Measurements from ENCODE around the gene NKD1. TPM values are rescaled to one million over a fixed set of nuclear protein-coding genes. Genes with fewer than 3 reads are reported as not detected.

Gene NKD1
- total RNA-seq, 3 donors from 2014 or later, result 1.3 to 5.0 (median 4.6) TPM

DNA sequence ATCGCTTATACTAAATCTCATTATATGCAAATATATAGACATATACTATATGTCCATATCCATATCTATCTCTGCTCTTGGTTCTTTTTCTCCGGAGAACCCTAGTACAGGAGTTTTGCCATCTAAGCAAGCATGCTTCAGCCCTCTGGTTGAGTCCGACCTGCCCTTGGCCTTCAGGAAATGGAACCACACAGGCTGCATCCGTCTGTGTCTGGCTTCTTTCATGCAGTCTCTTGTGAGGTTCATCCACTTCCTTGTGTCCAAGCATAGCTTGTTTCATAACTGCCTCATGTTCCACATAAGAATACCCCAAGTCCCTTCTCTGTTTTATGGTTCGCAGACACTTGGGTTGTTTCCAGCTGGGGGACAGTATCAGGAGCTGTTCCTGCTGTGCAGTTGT, 116.1 kb downstream of the NKD1 start:
- H3K9me3 ChIP-seq, result no peaks in the 10 kb centered on the region
- DNase-seq (ENCODE audit: low spot score in 2 of 2), result no peak
- intact Hi-C loops (cut with DNase I; ENCODE audit: low total_unique reads), result no loop called here
- H3K27ac ChIP-seq, result no peak overlapping the region
- H3K4me3 ChIP-seq, result no peak overlapping the region
- no peaks in the 10 kb centered on the region for H3K36me3 ChIP-seq
- H3K4me1 ChIP-seq, result no peaks in the 10 kb centered on the region
- H3K27me3 ChIP-seq, result no peaks in the 10 kb centered on the region
- TF ChIP-seq, protein P1, sequence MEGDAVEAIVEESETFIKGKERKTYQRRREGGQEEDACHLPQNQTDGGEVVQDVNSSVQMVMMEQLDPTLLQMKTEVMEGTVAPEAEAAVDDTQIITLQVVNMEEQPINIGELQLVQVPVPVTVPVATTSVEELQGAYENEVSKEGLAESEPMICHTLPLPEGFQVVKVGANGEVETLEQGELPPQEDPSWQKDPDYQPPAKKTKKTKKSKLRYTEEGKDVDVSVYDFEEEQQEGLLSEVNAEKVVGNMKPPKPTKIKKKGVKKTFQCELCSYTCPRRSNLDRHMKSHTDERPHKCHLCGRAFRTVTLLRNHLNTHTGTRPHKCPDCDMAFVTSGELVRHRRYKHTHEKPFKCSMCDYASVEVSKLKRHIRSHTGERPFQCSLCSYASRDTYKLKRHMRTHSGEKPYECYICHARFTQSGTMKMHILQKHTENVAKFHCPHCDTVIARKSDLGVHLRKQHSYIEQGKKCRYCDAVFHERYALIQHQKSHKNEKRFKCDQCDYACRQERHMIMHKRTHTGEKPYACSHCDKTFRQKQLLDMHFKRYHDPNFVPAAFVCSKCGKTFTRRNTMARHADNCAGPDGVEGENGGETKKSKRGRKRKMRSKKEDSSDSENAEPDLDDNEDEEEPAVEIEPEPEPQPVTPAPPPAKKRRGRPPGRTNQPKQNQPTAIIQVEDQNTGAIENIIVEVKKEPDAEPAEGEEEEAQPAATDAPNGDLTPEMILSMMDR (IDR thresholded peaks at IDR 0.05), result no peak
- TF ChIP-seq POLR2A (IDR thresholded peaks at IDR 0.05) (no peak), POLR2AphosphoS5 (IDR thresholded peaks at IDR 0.05) (no peak)

DNA sequence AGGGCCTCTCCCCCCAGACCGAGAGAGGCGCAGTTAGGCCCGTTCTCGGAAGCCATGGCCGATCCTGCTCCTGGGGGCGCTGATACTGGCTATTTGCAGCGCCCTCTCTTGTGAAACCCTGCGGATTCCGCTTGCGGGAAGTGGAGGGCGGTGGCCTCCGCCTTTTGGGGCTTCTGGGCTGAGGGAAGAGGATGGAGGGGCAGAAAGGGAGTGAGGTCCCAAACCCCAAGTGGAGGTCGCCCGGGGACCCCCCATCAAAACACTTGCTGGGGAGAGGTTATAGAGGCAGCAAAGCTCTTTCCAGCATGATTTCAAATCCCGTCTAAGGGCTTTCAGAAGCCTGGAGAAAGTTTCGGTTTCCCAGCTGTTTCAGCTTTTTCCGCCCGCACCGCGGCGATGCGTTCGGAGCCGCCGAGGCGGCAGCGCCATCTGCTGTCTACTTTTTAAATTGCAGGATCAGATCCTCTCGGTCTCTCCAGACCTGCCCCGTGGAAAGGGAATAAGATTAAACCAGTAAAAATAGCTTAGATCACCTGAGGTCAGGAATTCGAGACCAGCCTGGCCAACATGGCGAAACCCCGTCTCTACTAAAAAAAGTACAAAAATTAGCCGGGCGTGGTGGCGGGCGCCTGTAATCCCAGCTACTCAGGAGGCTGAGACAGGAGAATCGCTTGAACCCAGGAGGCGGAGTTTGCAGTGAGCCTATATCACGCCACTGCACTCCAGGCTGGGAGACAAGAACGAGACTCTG, 117.1 kb downstream of the NKD1 start:
- no peaks in the 10 kb centered on the region for H3K4me1 ChIP-seq
- intact Hi-C loops (cut with DNase I; ENCODE audit: low total_unique reads), result no loop called here
- H3K4me3 ChIP-seq, result peak overlapping the region; percentile 51 to 68 (median 52)
- no peaks in the 10 kb centered on the region for H3K36me3 ChIP-seq
- H3K9me3 ChIP-seq, result no peaks in the 10 kb centered on the region
- TF ChIP-seq, protein P1 (IDR thresholded peaks at IDR 0.05), result peak; percentile 72 to 84 (median 80)
- TF ChIP-seq POLR2AphosphoS5 (IDR thresholded peaks at IDR 0.05), result peak in 1 of 3 donors; percentile 19
- TF ChIP-seq POLR2A (IDR thresholded peaks at IDR 0.05), result no peak
- no peaks in the 10 kb centered on the region for H3K27me3 ChIP-seq
- DNase-seq (ENCODE audit: low spot score in 2 of 2), result peak; percentile 55 to 79
- peak overlapping the region; percentile 15 to 51 for H3K27ac ChIP-seq

DNA sequence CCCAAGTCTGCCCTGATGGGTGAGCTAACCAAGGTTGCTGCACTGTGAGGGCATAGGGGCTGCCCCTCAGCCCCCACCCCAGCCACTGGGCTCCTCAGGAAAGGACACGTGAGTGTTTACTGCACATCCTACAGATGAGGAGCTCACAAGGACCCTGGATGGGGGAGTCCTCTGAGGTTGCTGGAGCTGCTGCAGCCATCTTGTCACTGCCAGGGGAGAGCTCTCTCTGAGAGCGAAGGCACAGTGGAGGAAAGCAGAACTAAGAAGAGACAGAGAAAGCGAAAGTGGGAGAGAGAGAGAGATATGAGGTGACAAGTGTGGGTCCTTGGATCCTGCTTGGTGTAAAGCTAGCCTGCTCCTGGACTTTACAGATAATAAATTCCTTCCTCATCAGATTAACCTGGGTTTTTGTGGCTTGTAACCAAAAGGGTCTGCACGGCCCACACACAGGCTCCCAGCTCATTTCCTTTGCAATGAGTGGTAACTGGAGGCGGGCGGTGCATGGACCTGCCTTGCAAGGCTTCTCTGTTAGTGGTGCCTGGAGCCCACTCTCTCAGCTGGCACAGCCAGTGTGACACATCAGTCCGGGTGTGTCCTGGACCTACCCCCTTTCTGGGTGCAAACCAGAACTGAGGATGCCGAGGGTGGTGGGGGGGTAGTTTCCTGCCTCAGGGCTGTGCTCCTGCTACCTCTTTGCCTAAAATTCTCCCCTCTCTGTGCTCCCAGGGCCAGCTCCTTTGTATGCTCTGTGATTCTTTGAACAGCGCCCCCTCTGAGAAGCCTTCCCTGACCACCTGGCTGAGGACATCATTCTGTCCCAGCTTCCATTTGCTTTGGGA, 118.7 kb downstream of the NKD1 start:
- no peak overlapping the region for H3K27ac ChIP-seq
- H3K4me1 ChIP-seq, result no peaks in the 10 kb centered on the region
- no peaks in the 10 kb centered on the region for H3K36me3 ChIP-seq
- H3K27me3 ChIP-seq, result no peaks in the 10 kb centered on the region
- no peak for DNase-seq (ENCODE audit: low spot score in 2 of 2)
- intact Hi-C loops (cut with DNase I; ENCODE audit: low total_unique reads), result no loop called here
- no peak overlapping the region for H3K4me3 ChIP-seq
- no peak for TF ChIP-seq POLR2AphosphoS5 (IDR thresholded peaks at IDR 0.05)
- TF ChIP-seq POLR2A (IDR thresholded peaks at IDR 0.05), result no peak
- TF ChIP-seq, protein P1 (IDR thresholded peaks at IDR 0.05), result no peak
- H3K9me3 ChIP-seq, result peaks cover 3 to 4% of the 10 kb centered on the region in 2 donors

DNA sequence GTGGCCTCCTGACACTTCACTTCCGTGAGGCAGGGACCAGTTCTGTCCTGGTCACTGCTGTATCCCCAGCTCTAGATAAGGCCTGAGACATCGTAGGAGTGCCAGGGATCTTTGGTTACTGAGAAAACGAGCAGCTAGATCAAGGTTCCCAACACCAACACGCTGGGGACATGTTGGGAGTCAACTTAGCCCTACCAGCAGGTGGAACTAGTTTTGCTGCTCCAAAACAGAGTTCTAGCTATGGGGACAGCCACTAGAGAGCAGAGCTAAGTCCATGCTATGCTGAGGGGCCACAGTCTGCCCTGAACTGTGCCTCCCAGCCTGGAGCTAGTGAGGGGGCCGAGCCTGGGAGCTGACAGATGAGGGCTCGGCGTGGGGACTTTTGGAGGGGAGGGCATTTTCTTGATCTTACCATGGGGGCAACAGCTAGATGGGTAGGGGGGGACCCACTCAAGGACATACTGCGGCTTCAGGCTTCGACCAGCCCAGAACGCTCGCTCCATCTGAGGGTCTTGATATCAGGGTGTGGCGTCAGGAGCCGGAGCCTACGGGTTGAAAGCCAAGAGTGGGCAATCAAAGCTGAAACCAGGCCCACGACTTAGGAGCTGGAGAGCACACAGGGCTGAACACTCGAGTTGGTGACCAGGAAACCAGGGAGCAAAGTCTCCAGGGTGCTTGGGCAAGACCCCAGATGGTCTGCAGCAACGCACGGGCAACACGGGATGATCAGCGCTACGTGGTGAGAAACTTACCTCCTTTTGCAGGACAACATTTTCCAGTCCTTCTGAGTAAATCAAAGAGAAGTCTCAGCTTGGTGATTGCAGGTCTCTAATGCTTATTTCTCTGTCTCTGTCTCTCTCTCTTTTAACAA, 119.5 kb downstream of the NKD1 start:
- intact Hi-C loops (cut with DNase I; ENCODE audit: low total_unique reads), result no loop called here
- TF ChIP-seq POLR2AphosphoS5 (IDR thresholded peaks at IDR 0.05), result no peak
- TF ChIP-seq, protein P1 (IDR thresholded peaks at IDR 0.05), result no peak
- no peak for TF ChIP-seq POLR2A (IDR thresholded peaks at IDR 0.05)
- Histone ChIP-seq H3K9me3 (peaks cover 8 to 10% of the 10 kb centered on the region in 2 donors), H3K36me3 (no peaks in the 10 kb centered on the region), H3K4me1 (no peaks in the 10 kb centered on the region), H3K27me3 (no peaks in the 10 kb centered on the region), H3K4me3 (no peak overlapping the region), H3K27ac (peak overlapping the region; percentile 56 to 66)
- no peak for DNase-seq (ENCODE audit: low spot score in 2 of 2)

Data from breast epithelium (tissue), 4 donors.